Measurements from ENCODE around the gene RACK1.
"Not testable (repeated sequence)": the region's sequence is repeated elsewhere in the genome, so short reads cannot be mapped to it uniquely, and the experiment has no call there.

Gene RACK1

DNA sequence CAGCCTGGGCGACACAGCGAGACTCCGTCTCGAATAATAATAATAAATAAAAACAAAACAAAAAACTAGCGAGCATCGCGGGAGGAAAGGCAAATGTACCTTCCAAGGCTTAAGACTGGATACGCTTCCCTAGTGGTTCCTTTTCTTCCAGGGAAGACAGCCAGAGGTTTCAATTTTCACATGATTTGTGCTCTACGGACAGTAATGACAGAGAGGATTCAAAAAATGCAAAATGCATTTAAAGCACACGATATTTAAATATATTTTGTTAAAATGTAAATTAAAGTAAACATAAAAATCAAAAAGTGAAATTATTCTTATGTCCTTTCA, 24.9 kb downstream of the RACK1 start:
- no peak for TF ChIP-seq POLR2A (IDR thresholded peaks at IDR 0.05; ENCODE audit: low read length)
- TF ChIP-seq GATA1 (IDR thresholded peaks at IDR 0.05; ENCODE audit: low read depth, low read length) = no peak
- DNase-seq = no peak

DNA sequence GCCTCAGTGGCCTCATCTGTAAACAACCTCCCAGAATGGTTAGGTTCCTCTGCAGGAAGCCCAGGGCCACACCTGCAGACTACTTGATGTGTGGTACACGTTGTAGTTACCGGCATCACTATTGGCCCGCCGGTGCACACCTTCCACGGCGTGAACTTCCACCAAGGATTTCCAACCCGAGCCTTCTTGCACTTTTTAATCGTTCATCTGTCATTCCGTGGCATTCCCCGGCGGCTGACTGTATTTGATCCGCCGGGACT, 26.0 kb downstream of the RACK1 start:
- no peak for TF ChIP-seq POLR2A (IDR thresholded peaks at IDR 0.05; ENCODE audit: low read length)
- no peak for TF ChIP-seq GATA1 (IDR thresholded peaks at IDR 0.05; ENCODE audit: low read depth, low read length)
- DNase-seq = no peak

DNA sequence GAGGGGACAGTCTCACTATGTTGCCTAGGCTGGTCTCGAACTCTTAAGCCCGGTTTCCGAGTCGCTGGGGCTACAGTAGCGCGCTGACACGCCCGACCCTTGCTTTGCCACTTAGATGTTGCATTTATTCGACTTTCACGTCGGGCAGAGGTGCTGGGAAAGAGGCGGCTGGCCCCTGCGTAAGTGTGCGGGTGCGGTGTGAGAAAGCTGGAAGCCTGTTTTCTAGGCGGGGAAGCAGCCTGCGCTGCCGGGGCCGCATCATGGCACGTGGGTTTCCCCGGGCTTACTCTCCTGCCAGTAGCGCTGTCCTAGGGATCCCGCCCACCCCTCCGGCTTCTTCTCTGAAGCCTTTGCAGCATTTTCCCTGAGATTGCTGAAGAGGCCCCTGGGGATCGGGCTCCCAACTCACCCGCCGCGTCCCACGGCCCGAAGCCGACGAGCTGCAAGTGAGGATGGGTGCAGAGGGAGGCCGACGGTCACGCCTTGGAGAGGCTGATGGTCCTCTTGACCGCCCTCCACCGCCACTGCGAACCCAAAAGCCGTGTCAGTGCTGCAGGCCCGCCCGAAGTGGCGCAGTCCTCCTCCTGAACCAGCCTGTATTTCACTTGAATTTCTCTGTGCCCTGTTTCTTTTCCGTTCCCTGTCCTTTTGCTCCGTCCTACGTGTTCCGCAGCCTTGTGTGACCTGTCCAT, 26.4 kb downstream of the RACK1 start:
- no peak for DNase-seq
- TF ChIP-seq GATA1 (IDR thresholded peaks at IDR 0.05; ENCODE audit: low read depth, low read length) = no peak
- TF ChIP-seq POLR2A (IDR thresholded peaks at IDR 0.05; ENCODE audit: low read length) = no peak

DNA sequence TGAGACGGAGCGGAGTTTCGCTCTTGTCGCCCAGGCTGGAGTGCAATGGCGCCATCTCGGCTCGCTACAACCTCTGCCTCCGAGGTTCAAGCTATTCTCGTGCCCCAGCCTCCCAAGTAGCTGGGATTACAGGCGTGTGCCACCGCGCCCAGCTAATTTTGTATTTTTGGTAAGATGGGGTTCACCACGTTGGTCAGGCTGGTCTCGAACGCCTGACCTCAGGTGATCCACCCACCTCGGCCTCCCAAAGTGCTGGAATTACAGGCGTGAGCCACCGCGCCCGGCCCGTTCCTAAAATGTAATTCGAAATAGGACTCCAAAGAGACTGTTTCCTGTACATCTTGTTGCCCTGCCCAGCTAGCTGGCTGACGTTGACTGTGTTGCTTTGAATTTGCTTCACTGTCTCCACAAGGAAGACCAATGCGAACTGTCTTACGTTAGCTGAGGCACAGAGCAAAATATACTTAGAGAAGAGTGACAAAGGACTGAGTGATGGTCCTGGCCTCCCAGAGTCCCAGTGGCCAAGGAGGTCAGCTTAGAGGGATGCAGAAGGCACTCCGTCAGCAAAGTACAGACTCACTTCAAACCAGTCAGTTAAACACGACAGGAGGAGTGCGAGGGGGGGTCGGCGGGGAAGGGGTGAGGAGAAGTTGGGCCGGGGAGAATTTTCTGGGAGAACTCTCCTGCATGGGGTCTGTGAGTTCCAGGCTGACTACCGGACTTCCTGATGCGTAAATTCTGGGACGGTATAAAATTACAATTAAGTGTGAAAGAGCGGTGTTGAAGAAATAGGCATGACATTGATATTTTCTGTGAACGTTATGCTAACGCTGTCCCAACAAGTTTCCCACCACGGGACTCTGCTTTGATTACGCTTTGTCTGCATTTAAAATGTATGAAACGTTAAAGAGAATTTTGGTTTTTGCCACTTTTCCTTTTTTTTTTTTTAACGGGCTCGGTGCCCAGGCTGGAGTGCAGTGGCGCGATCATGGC, 27.4 kb downstream of the RACK1 start:
- DNase-seq = no peak
- TF ChIP-seq POLR2A (IDR thresholded peaks at IDR 0.05; ENCODE audit: low read length) = no peak
- no peak for TF ChIP-seq GATA1 (IDR thresholded peaks at IDR 0.05; ENCODE audit: low read depth, low read length)

DNA sequence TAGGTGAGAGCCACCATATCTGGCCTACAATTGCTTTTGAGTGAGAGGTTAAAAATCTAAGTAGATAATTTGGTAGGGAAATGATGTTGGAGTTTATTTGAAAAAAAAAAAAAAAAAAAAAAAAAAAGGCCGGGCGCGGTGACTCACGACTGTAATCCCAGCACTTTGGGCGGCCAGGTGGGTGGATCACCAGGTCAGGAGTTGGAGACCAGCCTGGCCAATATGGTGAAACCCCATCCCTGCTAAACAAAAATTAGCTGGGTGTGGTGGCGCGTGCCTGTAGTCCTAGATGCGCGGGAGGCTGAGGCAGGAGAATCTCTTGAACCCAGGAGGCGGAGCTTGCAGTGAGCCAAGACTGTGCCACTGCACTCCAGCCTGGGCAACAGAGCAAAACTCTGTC, 29.5 kb downstream of the RACK1 start:
- DNase-seq = not testable (repeated sequence)

DNA sequence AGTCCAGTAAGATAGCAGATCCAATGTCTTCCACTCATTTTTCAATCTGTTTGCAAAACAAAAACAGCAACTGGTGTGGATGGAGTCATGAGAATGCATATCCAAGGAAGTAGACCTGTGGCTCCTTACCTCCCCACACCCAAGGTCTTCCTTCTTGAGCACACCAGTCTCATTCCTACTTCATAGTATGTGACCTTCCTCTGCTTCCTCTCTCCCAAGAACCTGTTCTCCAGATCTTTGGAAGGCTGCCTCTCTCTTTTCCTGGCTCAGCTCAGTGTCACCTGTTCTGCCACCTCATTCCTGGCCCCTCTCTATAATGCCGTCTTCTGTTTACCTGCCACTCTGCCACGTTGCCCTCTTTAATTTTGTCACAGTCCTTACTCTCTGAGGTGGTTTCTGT, 30.8 kb downstream of the RACK1 start:
- DNase-seq = no peak
- TF ChIP-seq POLR2A (IDR thresholded peaks at IDR 0.05; ENCODE audit: low read length) (no peak), GATA1 (IDR thresholded peaks at IDR 0.05; ENCODE audit: low read depth, low read length) (no peak)

DNA sequence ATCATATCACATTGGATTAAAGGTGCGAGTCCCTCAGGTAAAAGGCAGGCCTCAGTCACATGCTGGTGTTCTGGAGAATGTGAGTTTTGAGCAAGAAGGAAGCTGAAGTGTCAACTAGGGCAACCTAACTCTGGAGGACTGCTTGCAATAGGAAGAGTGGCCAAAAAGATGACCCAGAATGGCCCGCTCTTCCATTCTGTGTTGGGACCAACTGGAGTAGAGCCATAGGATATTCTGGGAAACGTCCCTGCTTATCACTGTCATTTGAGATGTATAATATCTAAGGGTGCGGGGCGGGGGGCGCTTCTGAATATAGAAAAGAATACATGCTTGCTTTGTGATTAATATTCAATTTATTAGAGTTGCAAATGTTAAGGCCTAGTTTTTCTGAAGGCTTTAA, 31.6 kb downstream of the RACK1 start:
- no peak for DNase-seq
- TF ChIP-seq GATA1 (IDR thresholded peaks at IDR 0.05; ENCODE audit: low read depth, low read length) (no peak), POLR2A (IDR thresholded peaks at IDR 0.05; ENCODE audit: low read length) (no peak)

DNA sequence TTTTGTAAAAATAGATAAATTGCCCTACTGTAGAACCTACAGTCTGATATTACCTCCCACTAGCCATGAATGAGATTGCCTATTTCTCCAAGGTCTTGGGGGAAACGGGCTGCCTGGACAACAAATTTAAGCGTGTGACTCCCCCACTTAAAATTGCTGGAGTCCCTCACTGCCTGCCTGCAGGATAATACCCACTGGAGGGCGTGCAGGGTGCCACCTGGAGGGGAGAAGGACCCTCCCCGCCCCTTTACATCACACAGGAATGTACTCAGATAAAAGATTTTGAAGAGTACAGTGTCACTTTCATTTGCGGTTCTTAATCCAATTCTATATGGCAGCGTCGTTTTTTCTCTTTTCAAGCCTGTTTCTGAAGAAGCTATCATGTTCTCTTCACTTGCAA, 32.5 kb downstream of the RACK1 start:
- no peak for DNase-seq
- TF ChIP-seq GATA1 (IDR thresholded peaks at IDR 0.05; ENCODE audit: low read depth, low read length) = no peak
- TF ChIP-seq POLR2A (IDR thresholded peaks at IDR 0.05; ENCODE audit: low read length) = no peak

DNA sequence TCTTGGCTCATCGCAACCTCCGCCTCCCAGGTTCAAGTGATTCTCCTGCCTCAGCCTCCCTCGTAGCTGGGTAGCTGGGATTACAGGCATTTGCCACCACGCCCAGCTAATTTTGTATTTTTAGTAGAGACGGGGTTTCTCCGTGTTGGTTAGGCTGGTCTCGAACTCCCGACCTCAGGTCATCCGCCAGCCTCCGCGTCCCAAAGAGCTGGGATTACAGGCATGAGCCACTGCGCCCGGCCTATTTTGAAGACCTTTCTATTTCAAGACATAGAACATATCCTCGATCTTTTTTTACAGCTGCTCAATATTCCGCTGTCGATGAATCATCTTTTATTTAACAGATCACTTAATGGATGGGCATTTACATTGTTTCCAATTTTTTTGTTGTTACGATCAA, 33.0 kb downstream of the RACK1 start:
- not testable (repeated sequence) for DNase-seq

DNA sequence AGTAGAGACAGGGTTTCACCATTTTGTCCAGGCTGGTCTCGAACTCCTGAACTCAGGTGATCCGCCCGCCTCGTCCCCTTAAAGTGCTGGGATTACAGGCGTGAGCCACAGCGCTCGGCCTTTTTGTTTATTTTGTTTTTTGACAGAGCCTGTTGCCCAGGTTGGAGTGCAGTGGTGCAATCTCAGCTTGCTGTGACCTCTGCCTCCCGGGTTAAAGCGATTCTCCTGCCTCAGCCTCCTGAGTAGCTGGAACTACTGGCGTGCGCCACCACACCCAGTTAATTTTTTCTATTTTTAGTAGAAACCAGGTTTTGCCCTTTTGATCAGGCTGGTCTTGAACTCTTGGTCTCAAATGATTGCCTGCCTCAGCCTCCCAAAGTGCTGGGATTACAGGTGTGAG, 33.6 kb downstream of the RACK1 start:
- DNase-seq = not testable (repeated sequence)

DNA sequence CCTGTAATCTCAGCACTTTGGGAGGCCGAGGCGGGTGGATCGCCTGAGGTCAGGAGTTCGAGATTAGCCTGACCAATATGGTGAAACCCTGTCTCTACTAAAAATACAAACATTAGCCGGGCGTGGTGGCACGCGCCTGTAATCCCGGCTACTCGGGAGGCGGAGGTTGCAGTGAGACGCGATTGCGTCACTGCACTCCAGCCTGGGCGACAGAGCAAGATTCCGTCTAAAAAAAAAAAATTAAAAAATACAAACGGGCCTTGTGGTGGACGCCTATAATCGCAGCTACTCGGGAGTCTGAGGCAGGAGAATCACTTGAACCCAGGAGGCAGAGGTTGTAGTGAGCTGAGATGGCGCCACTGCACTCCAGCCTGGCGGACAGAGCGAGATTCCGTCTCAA, 34.7 kb downstream of the RACK1 start:
- not testable (repeated sequence) for DNase-seq

DNA sequence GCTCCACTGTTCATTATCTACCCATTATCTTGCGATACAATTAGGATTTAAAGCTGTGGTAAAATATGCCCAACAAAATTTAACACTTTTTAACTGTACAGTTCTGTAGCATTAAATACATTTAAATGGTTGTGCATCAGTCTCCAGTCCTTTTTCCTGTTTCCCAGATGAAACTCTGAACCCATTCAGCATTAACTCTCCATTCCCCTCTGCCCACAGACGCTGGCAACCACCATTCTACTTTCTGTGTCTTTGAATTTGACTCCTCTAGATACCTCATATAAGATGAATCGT, 35.8 kb downstream of the RACK1 start:
- no peak for DNase-seq
- TF ChIP-seq GATA1 (IDR thresholded peaks at IDR 0.05; ENCODE audit: low read depth, low read length) (no peak), POLR2A (IDR thresholded peaks at IDR 0.05; ENCODE audit: low read length) (no peak)

DNA sequence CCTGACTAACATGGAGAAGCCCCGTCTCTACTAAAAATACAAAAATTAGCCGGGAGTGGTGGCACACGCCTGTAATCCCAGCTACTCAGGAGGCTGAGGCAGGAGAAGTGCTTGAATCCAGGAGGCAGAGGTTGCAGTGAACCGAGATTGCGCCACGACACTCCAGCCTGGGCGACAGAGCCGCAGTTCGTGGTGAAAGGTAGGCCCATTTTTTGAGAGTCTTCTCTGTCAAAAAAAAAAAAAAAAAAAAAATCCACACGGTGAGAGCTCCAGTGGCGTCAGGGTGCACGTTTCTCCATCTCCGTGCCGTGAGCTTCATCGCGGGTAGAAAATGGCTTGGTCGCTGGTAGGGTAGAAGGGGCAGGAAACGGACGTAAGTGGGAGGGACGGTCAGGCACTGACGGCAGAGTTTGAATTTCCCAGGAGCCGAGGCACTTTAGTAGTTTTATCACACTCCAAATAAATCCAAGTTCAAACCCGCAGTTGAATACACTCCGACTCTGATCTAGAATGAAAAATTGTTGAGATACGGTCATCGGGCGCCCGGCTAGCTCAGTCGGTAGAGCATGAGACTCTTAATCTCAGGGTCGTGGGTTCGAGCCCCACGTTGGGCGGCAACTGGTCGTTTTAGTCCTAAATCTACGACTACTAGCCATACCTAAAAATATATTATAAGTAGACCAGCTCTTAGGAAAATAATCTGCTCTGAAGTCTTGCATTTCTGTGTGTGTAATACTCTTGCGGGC, 36.3 kb downstream of the RACK1 start:
- TF ChIP-seq GATA1 (IDR thresholded peaks at IDR 0.05; ENCODE audit: low read depth, low read length) (no peak), POLR2A (IDR thresholded peaks at IDR 0.05; ENCODE audit: low read length) (no peak)
- DNase-seq = no peak

DNA sequence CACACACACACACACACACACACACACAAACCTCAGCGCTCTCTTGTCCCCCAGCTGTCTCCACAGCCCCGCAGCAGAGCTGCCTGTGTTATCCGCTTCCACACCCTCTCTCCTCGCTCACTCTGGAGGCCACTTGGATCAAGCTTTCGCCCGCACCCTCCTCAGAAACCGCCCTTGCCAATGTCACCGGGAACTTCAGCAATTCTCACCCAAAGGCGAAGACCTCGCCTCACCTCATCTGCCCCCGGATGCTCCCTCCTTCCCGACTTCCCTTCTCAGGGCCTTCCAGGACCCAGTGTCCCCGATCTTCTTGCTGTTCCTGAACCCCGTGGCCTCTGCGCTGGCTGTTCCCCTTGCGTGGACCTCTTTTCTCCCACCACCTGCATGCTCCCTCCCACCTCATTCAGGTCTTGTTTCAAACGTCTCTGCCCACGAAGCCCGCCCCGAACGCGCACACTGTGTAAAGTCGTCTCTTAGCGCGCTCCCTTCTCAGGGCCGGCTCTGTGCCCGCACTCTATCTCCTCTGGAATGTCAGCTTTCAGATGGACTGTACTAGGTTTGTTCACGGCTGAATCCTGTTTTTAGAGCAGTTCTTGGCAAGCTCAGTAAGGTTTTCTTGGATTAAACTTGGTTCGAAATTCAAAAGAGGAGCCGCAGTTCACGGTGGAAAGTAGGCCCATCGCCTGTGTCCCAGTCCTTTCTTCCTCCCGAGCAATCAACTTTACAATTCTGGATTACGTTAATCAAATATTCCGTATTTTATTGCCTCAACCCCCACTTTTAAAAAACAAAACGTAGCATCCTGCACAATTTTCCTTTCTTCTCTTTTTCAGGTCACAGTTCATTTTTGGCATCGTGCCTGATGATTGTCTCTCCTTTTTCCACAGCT, 37.7 kb downstream of the RACK1 start:
- TF ChIP-seq POLR2A (IDR thresholded peaks at IDR 0.05; ENCODE audit: low read length) (no peak), GATA1 (IDR thresholded peaks at IDR 0.05; ENCODE audit: low read depth, low read length) (no peak)
- DNase-seq = no peak
